Measurements from ENCODE around the gene PHACTR2.

Gene PHACTR2

GRCh38 chr6:143743301-143744166 is 65.8 kb downstream of the PHACTR2 start:
- DNase-seq: no peak

- DNase-seq: no peak
Observed at GRCh38 chr6:143744551-143745165, 66.9 kb downstream of the PHACTR2 start.

- DNase-seq: peak; percentile 66
Observed at GRCh38 chr6:143745166-143746133, 67.7 kb downstream of the PHACTR2 start.

GRCh38 chr6:143746202-143747119 is 68.7 kb downstream of the PHACTR2 start:
- DNase-seq: no peak

GRCh38 chr6:143747347-143747842 is 69.6 kb downstream of the PHACTR2 start:
- no peak for DNase-seq

GRCh38 chr6:143749891-143750290 is 72.1 kb downstream of the PHACTR2 start:
- DNase-seq: no peak

GRCh38 chr6:143750877-143751276 is 73.1 kb downstream of the PHACTR2 start:
- DNase-seq: no peak

- no peak for DNase-seq
Observed at GRCh38 chr6:143752459-143752858, 74.7 kb downstream of the PHACTR2 start.

- DNase-seq: no peak
Observed at GRCh38 chr6:143753678-143754077, 75.9 kb downstream of the PHACTR2 start.

- no peak for DNase-seq
Observed at GRCh38 chr6:143754204-143754603, 76.4 kb downstream of the PHACTR2 start.

GRCh38 chr6:143755301-143755744 is 77.6 kb downstream of the PHACTR2 start:
- DNase-seq: no peak

- DNase-seq: no peak
Observed at GRCh38 chr6:143757346-143757832, 79.6 kb downstream of the PHACTR2 start.

GRCh38 chr6:143758551-143758950 is 80.8 kb downstream of the PHACTR2 start:
- no peak for DNase-seq

GRCh38 chr6:143759666-143760065 is 81.9 kb downstream of the PHACTR2 start:
- DNase-seq: no peak

GRCh38 chr6:143761074-143761473 is 83.3 kb downstream of the PHACTR2 start:
- DNase-seq: no peak

- no peak for DNase-seq
Observed at GRCh38 chr6:143762126-143762525, 84.4 kb downstream of the PHACTR2 start.

- no peak for DNase-seq
Observed at GRCh38 chr6:143765422-143766184, 87.8 kb downstream of the PHACTR2 start.

- DNase-seq: no peak
Observed at GRCh38 chr6:143766185-143766553, 88.4 kb downstream of the PHACTR2 start.

- no peak for DNase-seq
Observed at GRCh38 chr6:143767433-143767832, 89.7 kb downstream of the PHACTR2 start.

- DNase-seq: no peak
Observed at GRCh38 chr6:143772116-143773086, 94.6 kb downstream of the PHACTR2 start.

Data from DMS79 (cell line).